RKO (cell line): ENCODE measurements around the gene TBCD.

Experiments
- DNase-seq: peaks from one replicate; pipeline ENCODE4 v3.0.0-alpha.2; 2016; ENCODE audit warnings: low spot score

The TBCD gene

GRCh38 chr17:82871776-82872561, 120.1 kb downstream of the TBCD start:
- no peak for DNase-seq

GRCh38 chr17:82872591-82873520, 121.0 kb downstream of the TBCD start:
- DNase-seq = no peak

GRCh38 chr17:82873521-82873920, 121.7 kb downstream of the TBCD start:
- DNase-seq = no peak

GRCh38 chr17:82874011-82874835, 122.4 kb downstream of the TBCD start:
- no peak for DNase-seq

- DNase-seq = no peak
These were observed 123.6 kb downstream of the TBCD start for GRCh38 chr17:82875407-82875856.

GRCh38 chr17:82876149-82876548, 124.3 kb downstream of the TBCD start:
- DNase-seq = no peak

- DNase-seq = no peak
These were observed 124.9 kb downstream of the TBCD start for GRCh38 chr17:82876602-82877379.

GRCh38 chr17:82878527-82878926, 126.7 kb downstream of the TBCD start:
- no peak for DNase-seq

- no peak for DNase-seq
These were observed 127.4 kb downstream of the TBCD start for GRCh38 chr17:82879241-82879640.

- no peak for DNase-seq
These were observed 128.9 kb downstream of the TBCD start for GRCh38 chr17:82880620-82881323.

- DNase-seq = no peak
These were observed 129.5 kb downstream of the TBCD start for GRCh38 chr17:82881324-82881823.

- DNase-seq = no peak
These were observed 130.2 kb downstream of the TBCD start for GRCh38 chr17:82881900-82882714.

- DNase-seq = no peak
These were observed 131.0 kb downstream of the TBCD start for GRCh38 chr17:82882715-82883418.

- no peak for DNase-seq
These were observed 131.7 kb downstream of the TBCD start for GRCh38 chr17:82883419-82884031.

GRCh38 chr17:82884341-82884969, 132.6 kb downstream of the TBCD start:
- DNase-seq = no peak

- DNase-seq = no peak
These were observed 133.1 kb downstream of the TBCD start for GRCh38 chr17:82884970-82885353.

GRCh38 chr17:82887255-82888164, 135.6 kb downstream of the TBCD start:
- no peak for DNase-seq
